Caco-2 (cell line): ENCODE data around the gene NUSAP1. TPM values are rescaled to one million over a fixed set of nuclear protein-coding genes. Genes with fewer than 3 reads are reported as not detected.

Experiments
- BruUV-seq: library from RNA; stranded (reverse); fragments of 400-500 nt; replicated peaks from 2 replicates; lab custom pipeline; 2021; lab: Mats Ljungman, UMichigan
- CTCF ChIA-PET: fragments of 300-600 bp; sonication (Branson Sonifier 250); formaldehyde crosslinking; loops from one replicate; lab custom pipeline; 2022; ENCODE audit warnings: antibody characterized with exemption; lab: Charles Lee
- POLR2A ChIA-PET: fragments of 300-600 bp; sonication (Branson Sonifier 250); formaldehyde crosslinking; loops from one replicate; lab custom pipeline; 2022; ENCODE audit warnings: antibody characterized with exemption; lab: Charles Lee
- DNase-seq, 2 experiments: peaks; one replicate each; pipeline versions ENCODE4 v3.0.0 to v3.0.0-alpha.2; 2020 to 2022
- H3K27me3 ChIP-seq: replicated peaks from 2 replicates; pipeline ENCODE4 v1.6.0; 2011; ENCODE audit warnings: low read length; ENCODE audit not compliant: control insufficient read depth, insufficient read depth
- H3K36me3 ChIP-seq: 2 replicates; pipeline ENCODE4 v1.5.1; 2011; ENCODE audit warnings: low read length; ENCODE audit not compliant: control insufficient read depth, insufficient read depth
- H3K4me1 ChIP-seq: fragments of 250-450 bp; sonication (Bioruptor Pico); 2 replicates; pipeline ENCODE4 v1.5.1; 2020; ENCODE audit warnings: mild to moderate bottlenecking
- H3K4me3 ChIP-seq: 2 replicates; pipeline ENCODE4 v1.5.1; 2011; ENCODE audit warnings: low read depth, mild to moderate bottlenecking, control low read depth, low read length
- H3K9me3 ChIP-seq: fragments of 250-450 bp; sonication (Bioruptor Pico); 2 replicates; pipeline ENCODE4 v1.5.1; 2020; ENCODE audit warnings: mild to moderate bottlenecking, moderate library complexity
- H3K27ac Mint-ChIP-seq: one replicate; pipeline ENCODE4 v1.8.0; 2022; ENCODE audit warnings: mixed read lengths; ENCODE audit not compliant: unreplicated experiment
- H3K27me3 Mint-ChIP-seq: one replicate; pipeline ENCODE4 v1.8.0; 2022; ENCODE audit warnings: mixed read lengths; ENCODE audit not compliant: insufficient read depth, unreplicated experiment
- H3K36me3 Mint-ChIP-seq: one replicate; pipeline ENCODE4 v1.8.0; 2022; ENCODE audit warnings: mild to moderate bottlenecking, mixed read lengths; ENCODE audit not compliant: insufficient read depth, unreplicated experiment
- H3K4me1 Mint-ChIP-seq: one replicate; pipeline ENCODE4 v1.8.0; 2022; ENCODE audit warnings: low read depth, mixed read lengths; ENCODE audit not compliant: unreplicated experiment
- H3K4me3 Mint-ChIP-seq: one replicate; pipeline ENCODE4 v1.8.0; 2022; ENCODE audit warnings: mild to moderate bottlenecking, moderate library complexity, mixed read lengths; ENCODE audit not compliant: unreplicated experiment
- H3K9me3 Mint-ChIP-seq: one replicate; pipeline ENCODE4 v1.8.0; 2022; ENCODE audit warnings: mixed read lengths; ENCODE audit not compliant: unreplicated experiment
- CTCF ChIP-seq, 2 experiments: fragments of 200-600 bp in 1 of 2; IDR thresholded peaks; 1 replicate in 1 of 2; 2 replicates in 1 of 2; pipeline versions ENCODE4 v1.5.1 to v1.8.0; 2011 to 2022; ENCODE audit warnings: antibody characterized with exemption in 1 of 2, control low read depth in 1 of 2, inconsistent platforms in 1 of 2, low read depth in 1 of 2, low read length in 1 of 2, mild to moderate bottlenecking in 1 of 2, moderate library complexity in 1 of 2; ENCODE audit not compliant: insufficient read depth in 1 of 2, severe bottlenecking in 1 of 2, unreplicated experiment in 1 of 2
- intact Hi-C: fragments of 100-400 bp; cut with micrococcal nuclease; formaldehyde crosslinking; loops from one replicate; pipeline ENCODE4 v1.10.0; 2022; ENCODE audit not compliant: unreplicated experiment
- total RNA-seq: library from RNA; stranded (reverse); gene quantifications from 2 replicates; pipeline ENCODE4 v1.2.3, GENCODE V29; 2022

The NUSAP1 gene
- total RNA-seq, 1 experiment from 2014 or later = 106 TPM

DNA sequence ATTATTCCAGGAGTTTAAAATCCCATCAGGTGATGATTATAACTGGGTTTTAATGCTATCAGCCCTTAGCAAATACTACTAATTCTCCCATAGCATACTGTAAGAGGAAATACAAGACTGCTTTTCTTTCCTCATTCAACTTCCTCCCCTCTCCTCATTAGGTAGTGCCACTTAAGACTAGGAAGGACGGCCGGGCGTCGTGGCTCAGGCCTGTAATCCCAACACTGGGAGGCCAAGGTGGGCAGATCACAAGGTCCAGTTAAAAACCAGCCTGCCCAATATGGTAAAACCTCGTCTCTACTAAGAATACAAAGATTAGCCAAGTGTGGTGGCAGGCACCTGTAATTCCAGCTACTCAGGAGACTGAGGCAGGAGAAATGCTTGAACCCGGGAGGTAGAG, 55.0 kb downstream of the NUSAP1 start:
- H3K27me3 ChIP-seq = no peaks in the 10 kb centered on the region
- H3K4me3 ChIP-seq = no peak overlapping the region
- Mint-ChIP-seq H3K27ac (no peak overlapping the region), H3K4me1 (no peaks in the 10 kb centered on the region), H3K27me3 (no peaks in the 10 kb centered on the region), H3K4me3 (no peak overlapping the region), H3K9me3 (no peaks in the 10 kb centered on the region), H3K36me3 (peaks cover 19% of the 10 kb centered on the region)
- BruUV-seq = no TSS peak
- H3K4me1 ChIP-seq = no peaks in the 10 kb centered on the region
- H3K36me3 ChIP-seq = no peaks in the 10 kb centered on the region
- intact Hi-C loops = no loop called here
- no peaks in the 10 kb centered on the region for H3K9me3 ChIP-seq
- no peak for DNase-seq
- TF ChIP-seq CTCF (IDR thresholded peaks at IDR 0.05; ENCODE audit: insufficient read depth in 1 of 2, low read depth in 1 of 2, low read length in 1 of 2, severe bottlenecking in 1 of 2, unreplicated experiment in 1 of 2) = no peak
- ChIA-PET CTCF (no interaction called here), POLR2A (no interaction called here)

- Mint-ChIP-seq H3K4me3 (no peak overlapping the region), H3K27ac (no peak overlapping the region), H3K36me3 (peaks cover 31% of the 10 kb centered on the region), H3K9me3 (no peaks in the 10 kb centered on the region), H3K4me1 (no peaks in the 10 kb centered on the region), H3K27me3 (no peaks in the 10 kb centered on the region)
- Histone ChIP-seq H3K27me3 (no peaks in the 10 kb centered on the region), H3K9me3 (no peaks in the 10 kb centered on the region), H3K36me3 (no peaks in the 10 kb centered on the region), H3K4me3 (no peak overlapping the region), H3K4me1 (no peaks in the 10 kb centered on the region)
- DNase-seq = no peak
- intact Hi-C loops = no loop called here
- ChIA-PET POLR2A (interaction anchor here (0.7 kb wide), 1 partner anchor 75 kb away, joined by 11 read pairs; no protein-coding TSS in a partner anchor), CTCF (no interaction called here)
- no peak for TF ChIP-seq CTCF (IDR thresholded peaks at IDR 0.05; ENCODE audit: insufficient read depth in 1 of 2, low read depth in 1 of 2, low read length in 1 of 2, severe bottlenecking in 1 of 2, unreplicated experiment in 1 of 2)
- no TSS peak for BruUV-seq
Measured at GRCh38 chr15:41392659-41393058, 60.0 kb downstream of the NUSAP1 start.

GRCh38 chr15:41394924-41395323, 62.2 kb downstream of the NUSAP1 start:
- BruUV-seq = no TSS peak
- Mint-ChIP-seq H3K4me1 (no peaks in the 10 kb centered on the region), H3K27me3 (no peaks in the 10 kb centered on the region), H3K27ac (no peak overlapping the region), H3K36me3 (peaks cover 26% of the 10 kb centered on the region), H3K4me3 (no peak overlapping the region), H3K9me3 (no peaks in the 10 kb centered on the region)
- no peak for TF ChIP-seq CTCF (IDR thresholded peaks at IDR 0.05; ENCODE audit: insufficient read depth in 1 of 2, low read depth in 1 of 2, low read length in 1 of 2, severe bottlenecking in 1 of 2, unreplicated experiment in 1 of 2)
- no peaks in the 10 kb centered on the region for H3K4me1 ChIP-seq
- ChIA-PET CTCF (no interaction called here), POLR2A (no interaction called here)
- intact Hi-C loops = no loop called here
- H3K27me3 ChIP-seq = no peaks in the 10 kb centered on the region
- no peak overlapping the region for H3K4me3 ChIP-seq
- no peaks in the 10 kb centered on the region for H3K9me3 ChIP-seq
- H3K36me3 ChIP-seq = no peaks in the 10 kb centered on the region
- no peak for DNase-seq
